ENCODE measurements around the gene METTL22.

Gene METTL22

GRCh38 chr16:8594149-8594666 is 27.3 kb upstream of the METTL22 start:
- no peak for DNase-seq (ENCODE audit: low read depth, low spot score)

GRCh38 chr16:8595783-8596182 is 25.7 kb upstream of the METTL22 start:
- DNase-seq (ENCODE audit: low read depth, low spot score), result no peak

- DNase-seq (ENCODE audit: low read depth, low spot score), result no peak
These were observed 24.9 kb upstream of the METTL22 start for GRCh38 chr16:8596581-8596980.

GRCh38 chr16:8600144-8600775 is 21.2 kb upstream of the METTL22 start:
- DNase-seq (ENCODE audit: low read depth, low spot score), result no peak

- no peak for DNase-seq (ENCODE audit: low read depth, low spot score)
These were observed 15.9 kb upstream of the METTL22 start for GRCh38 chr16:8605554-8605953.

GRCh38 chr16:8607214-8607613 is 14.3 kb upstream of the METTL22 start:
- DNase-seq (ENCODE audit: low read depth, low spot score), result no peak

GRCh38 chr16:8611122-8611521 is 10.4 kb upstream of the METTL22 start:
- DNase-seq (ENCODE audit: low read depth, low spot score), result no peak

- no peak for DNase-seq (ENCODE audit: low read depth, low spot score)
These were observed 9.5 kb upstream of the METTL22 start for GRCh38 chr16:8611886-8612600.

GRCh38 chr16:8614435-8615029 is 7.0 kb upstream of the METTL22 start:
- DNase-seq (ENCODE audit: low read depth, low spot score), result no peak

- no peak for DNase-seq (ENCODE audit: low read depth, low spot score)
These were observed 1.7 kb upstream of the METTL22 start for GRCh38 chr16:8619671-8620370.

GRCh38 chr16:8620535-8620934 is 963 bp upstream of the METTL22 start:
- no peak for DNase-seq (ENCODE audit: low read depth, low spot score)

- DNase-seq (ENCODE audit: low read depth, low spot score), result no peak
These were observed 301 bp upstream of the METTL22 start for GRCh38 chr16:8621222-8621571.

- no peak for DNase-seq (ENCODE audit: low read depth, low spot score)
These were observed 788 bp downstream of the METTL22 start for GRCh38 chr16:8622315-8622656.

- DNase-seq (ENCODE audit: low read depth, low spot score), result no peak
These were observed 2.1 kb downstream of the METTL22 start for GRCh38 chr16:8623634-8624033.

- DNase-seq (ENCODE audit: low read depth, low spot score), result no peak
These were observed 4.1 kb downstream of the METTL22 start for GRCh38 chr16:8625491-8626087.

GRCh38 chr16:8626946-8627345 is 5.4 kb downstream of the METTL22 start:
- no peak for DNase-seq (ENCODE audit: low read depth, low spot score)

- no peak for DNase-seq (ENCODE audit: low read depth, low spot score)
These were observed 6.0 kb downstream of the METTL22 start for GRCh38 chr16:8627456-8627855.

GRCh38 chr16:8628981-8629725 is 7.7 kb downstream of the METTL22 start:
- DNase-seq (ENCODE audit: low read depth, low spot score), result no peak

- no peak for DNase-seq (ENCODE audit: low read depth, low spot score)
These were observed 8.9 kb downstream of the METTL22 start for GRCh38 chr16:8630255-8630953.

- DNase-seq (ENCODE audit: low read depth, low spot score), result no peak
These were observed 9.9 kb downstream of the METTL22 start for GRCh38 chr16:8631373-8631772.

All from activated CD4-positive, CD25-positive, alpha-beta regulatory T cell treated with anti-CD3 and anti-CD28 coated beads, Interleukin-2, amount 50 U/mL, for 16 hours (primary cell).